WERI-Rb-1 (cell line): ENCODE results near the gene XPC.

Experiments used
- DNase-seq: peaks from one replicate; pipeline ENCODE4 v3.0.0-alpha.2; 2020
- H3K27ac ChIP-seq: fragments of 250-450 bp; sonication (Bioruptor Pico); 2 replicates; pipeline ENCODE4 v1.5.1; 2020; ENCODE audit warnings: mild to moderate bottlenecking, moderate library complexity
- H3K27me3 ChIP-seq: fragments of 250-450 bp; sonication (Bioruptor Pico); 2 replicates; pipeline ENCODE4 v1.5.1; 2021; ENCODE audit warnings: mild to moderate bottlenecking, low read depth, moderate library complexity; ENCODE audit not compliant: insufficient read depth, severe bottlenecking
- H3K36me3 ChIP-seq: fragments of 250-450 bp; sonication (Bioruptor Pico); 2 replicates; pipeline ENCODE4 v1.5.1; 2020; ENCODE audit warnings: mild to moderate bottlenecking, moderate library complexity
- H3K4me3 ChIP-seq: 2 replicates; pipeline ENCODE4 v1.5.1; 2011; ENCODE audit warnings: low read depth, mild to moderate bottlenecking, control low read depth, low read length
- H3K9me3 ChIP-seq: fragments of 250-450 bp; sonication (Bioruptor Pico); 2 replicates; pipeline ENCODE4 v1.5.1; 2021; ENCODE audit warnings: mild to moderate bottlenecking, moderate library complexity; ENCODE audit not compliant: severe bottlenecking
- CTCF ChIP-seq: IDR thresholded peaks from 2 replicates; pipeline ENCODE4 v1.5.1; 2011; ENCODE audit warnings: low read depth, mild to moderate bottlenecking, control low read depth, inconsistent platforms, low read length

XPC gene

DNA sequence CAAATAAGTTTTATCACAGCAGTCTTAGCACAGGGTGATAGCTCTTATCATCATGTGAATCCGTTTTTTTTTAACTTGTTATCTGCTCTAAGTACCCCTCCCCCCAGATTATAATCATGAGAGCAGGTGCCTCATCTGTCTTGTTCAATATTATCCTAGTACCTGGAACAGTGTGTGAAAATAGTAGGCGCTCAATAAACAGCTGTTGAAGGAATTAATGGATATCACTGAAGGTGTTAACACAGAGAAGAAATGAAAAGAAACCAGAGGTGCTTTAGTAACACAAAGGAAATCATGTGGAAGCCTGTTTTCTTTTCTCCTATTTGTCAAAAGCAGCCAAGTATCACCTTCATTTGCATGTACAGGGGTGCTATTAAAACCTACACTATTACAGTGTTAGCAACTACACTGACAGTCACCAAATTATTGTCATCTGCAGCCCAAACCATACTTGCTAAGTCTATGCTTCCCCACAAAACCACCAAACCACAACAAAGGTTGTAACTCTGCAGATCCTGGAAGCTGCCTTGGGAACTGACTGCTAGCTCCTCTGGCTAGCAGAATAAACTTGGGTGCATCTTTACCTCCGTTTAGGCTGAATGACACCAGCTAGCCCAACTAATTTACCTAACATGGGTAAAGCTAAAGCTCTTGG lies 2.9 kb downstream of the XPC start:
- Histone ChIP-seq H3K4me3 (no peak overlapping the region), H3K36me3 (peaks cover 32% of the 10 kb centered on the region), H3K27ac (no peak overlapping the region), H3K9me3 (no peaks in the 10 kb centered on the region), H3K27me3 (no peaks in the 10 kb centered on the region)
- TF ChIP-seq CTCF: no peak
- DNase-seq: no peak

- no peaks in the 10 kb centered on the region for H3K9me3 ChIP-seq
- H3K27me3 ChIP-seq: no peaks in the 10 kb centered on the region
- no peak overlapping the region for H3K4me3 ChIP-seq
- H3K27ac ChIP-seq: no peak overlapping the region
- DNase-seq: no peak
- TF ChIP-seq CTCF: no peak
- H3K36me3 ChIP-seq: peaks cover 42% of the 10 kb centered on the region
Observed at GRCh38 chr3:14174483-14174882, 3.9 kb downstream of the XPC start.

GRCh38 chr3:14172496-14172895 lies 5.9 kb downstream of the XPC start:
- peaks cover 55% of the 10 kb centered on the region for H3K36me3 ChIP-seq
- TF ChIP-seq CTCF: no peak

DNA sequence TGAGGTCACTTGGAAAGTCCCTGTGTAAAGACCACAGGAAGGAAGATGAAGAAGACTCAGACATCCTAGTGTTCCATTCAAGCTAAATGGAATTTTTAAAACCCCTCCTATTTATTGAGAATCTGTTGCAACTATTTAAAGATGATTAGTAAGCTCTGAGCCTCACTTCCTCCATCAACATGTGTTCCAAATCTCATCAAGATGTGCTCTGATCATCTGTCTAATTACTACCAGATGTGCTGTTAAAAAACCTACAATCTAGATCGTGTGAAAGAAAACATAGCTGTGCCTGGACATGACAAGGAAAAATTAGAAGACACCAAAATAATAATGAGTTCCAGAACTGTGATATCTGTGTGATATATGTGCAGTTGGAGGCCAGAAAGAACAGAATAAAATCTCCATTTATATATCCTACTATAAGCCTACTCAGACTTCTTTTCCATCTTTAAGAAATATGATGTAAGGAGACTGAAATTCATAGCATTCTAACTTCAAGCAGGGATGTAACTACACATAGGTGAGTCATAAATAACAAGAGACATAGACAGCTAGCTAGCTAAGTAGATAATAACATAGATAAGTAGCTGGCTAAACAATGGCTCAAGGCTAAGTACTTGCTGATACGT lies 7.8 kb downstream of the XPC start:
- Histone ChIP-seq H3K9me3 (no peaks in the 10 kb centered on the region), H3K36me3 (peaks cover 72% of the 10 kb centered on the region), H3K27me3 (no peaks in the 10 kb centered on the region), H3K4me3 (no peak overlapping the region), H3K27ac (no peak overlapping the region)
- no peak for TF ChIP-seq CTCF
- no peak for DNase-seq

More at GRCh38 chr3:14172496-14172895, 5.9 kb downstream of the XPC start:
- Histone ChIP-seq H3K27me3 (no peaks in the 10 kb centered on the region), H3K27ac (no peak overlapping the region), H3K4me3 (no peak overlapping the region), H3K9me3 (no peaks in the 10 kb centered on the region)
- no peak for DNase-seq

DNA sequence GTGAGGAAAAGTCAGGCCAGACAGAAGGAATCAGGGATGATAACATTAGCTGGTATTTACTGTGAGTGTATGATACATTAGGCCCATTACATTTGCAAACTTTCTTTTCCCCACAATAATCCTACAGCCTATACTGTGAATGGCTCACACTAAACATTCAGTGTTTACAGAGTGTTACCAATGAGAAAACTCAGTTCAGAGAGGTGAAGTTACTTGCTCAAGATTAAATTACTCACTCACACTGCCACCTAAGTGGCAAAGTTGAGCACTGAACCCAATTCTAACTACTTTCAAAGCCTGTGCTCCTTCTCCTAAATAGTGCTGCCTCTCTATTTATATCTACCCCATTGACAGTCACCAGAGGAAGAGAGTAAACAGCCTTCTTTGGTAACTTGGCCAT lies 8.5 kb downstream of the XPC start:
- Histone ChIP-seq H3K9me3 (no peaks in the 10 kb centered on the region), H3K27ac (no peak overlapping the region), H3K36me3 (peaks cover 80% of the 10 kb centered on the region), H3K4me3 (no peak overlapping the region), H3K27me3 (no peaks in the 10 kb centered on the region)
- TF ChIP-seq CTCF: no peak
- no peak for DNase-seq
